ENCODE data around the gene SNX22. TPM values are rescaled to one million over a fixed set of nuclear protein-coding genes. Genes with fewer than 3 reads are reported as not detected.

The SNX22 gene
- total RNA-seq, 2 donors from 2014 or later = 0.42 to 1.9 TPM

DNA sequence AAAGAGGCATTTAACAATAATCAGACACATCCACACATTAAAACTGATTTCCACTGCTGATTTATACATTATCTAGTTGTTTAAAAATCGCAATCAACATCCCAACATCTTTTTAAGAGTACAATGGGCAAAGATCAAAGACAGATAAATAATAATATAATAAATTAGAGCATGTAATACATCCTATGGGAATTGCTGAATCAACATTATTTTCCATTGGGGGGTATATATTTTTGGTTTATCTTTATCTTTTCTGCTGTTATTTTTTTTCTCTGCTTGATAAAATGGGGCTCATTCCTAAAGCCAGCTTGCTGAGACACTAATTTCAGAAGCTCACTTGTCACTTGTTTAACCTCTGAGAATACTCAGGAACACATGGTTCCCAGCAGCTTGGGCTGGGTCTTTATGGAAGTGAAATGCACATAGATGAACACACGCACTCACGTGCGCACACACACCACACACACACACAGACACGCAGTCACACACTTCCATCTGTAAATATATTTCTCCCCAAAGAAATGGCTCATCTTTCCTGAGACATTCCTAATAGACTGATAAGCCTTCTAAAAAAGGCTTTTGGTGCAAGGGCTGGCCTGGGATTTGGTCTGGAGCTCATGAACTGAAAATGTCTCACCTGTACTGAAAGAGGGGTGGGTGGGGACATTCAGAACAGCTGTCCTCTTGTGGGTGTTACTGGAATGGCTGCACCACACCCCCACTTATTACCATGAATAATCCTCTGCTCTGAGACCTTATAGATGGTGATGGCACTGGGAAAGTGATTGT is 14.8 kb downstream of the SNX22 start:
- H3K27ac Mint-ChIP-seq = peak overlapping the region; percentile 29
- no peaks in the 10 kb centered on the region for H3K36me3 Mint-ChIP-seq (ENCODE audit: low read depth)
- no peak for DNase-seq
- no peak overlapping the region for H3K4me3 Mint-ChIP-seq
- H3K4me1 Mint-ChIP-seq = peaks cover 22% of the 10 kb centered on the region
- ATAC-seq = no peak
- no peaks in the 10 kb centered on the region for H3K9me3 ChIP-seq (ENCODE audit: control insufficient read depth, low read length, poor library complexity, severe bottlenecking)
- no peaks in the 10 kb centered on the region for H3K27me3 Mint-ChIP-seq

DNA sequence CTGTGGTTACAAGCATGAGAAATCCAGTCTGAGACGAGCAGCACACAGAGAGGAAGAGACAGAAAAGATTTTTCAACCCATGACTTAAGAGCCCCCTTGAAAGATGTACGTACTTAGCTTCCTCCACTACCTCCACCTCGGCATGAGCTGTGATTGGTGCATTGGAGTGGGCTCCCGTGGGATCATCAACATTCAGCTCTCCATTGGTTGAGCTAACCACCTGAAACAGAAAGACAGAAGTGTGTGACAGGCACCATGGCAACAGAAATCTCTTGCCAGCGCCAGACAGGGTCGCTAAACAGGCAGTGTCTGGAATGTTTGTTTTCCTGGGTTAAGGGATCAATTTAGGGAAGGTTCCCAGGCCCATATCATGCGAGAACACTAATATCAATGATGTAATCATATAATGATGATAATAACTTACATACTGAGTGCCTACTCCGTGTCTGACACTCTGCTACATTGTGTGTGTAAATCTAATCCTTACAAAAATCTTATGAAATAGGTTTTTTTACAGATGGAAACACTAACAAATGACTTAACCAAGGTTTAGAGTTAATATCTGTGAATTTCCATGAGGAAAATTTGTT is 28.8 kb downstream of the SNX22 start:
- H3K4me1 Mint-ChIP-seq = no peaks in the 10 kb centered on the region
- H3K27me3 Mint-ChIP-seq = no peaks in the 10 kb centered on the region
- H3K27ac Mint-ChIP-seq = peak overlapping the region; percentile 81
- H3K9me3 ChIP-seq (ENCODE audit: control insufficient read depth, low read length, poor library complexity, severe bottlenecking) = no peaks in the 10 kb centered on the region
- DNase-seq = no peak
- H3K4me3 Mint-ChIP-seq = no peak overlapping the region
- ATAC-seq = peak; percentile 75
- peaks cover 7% of the 10 kb centered on the region for H3K36me3 Mint-ChIP-seq (ENCODE audit: low read depth)

DNA sequence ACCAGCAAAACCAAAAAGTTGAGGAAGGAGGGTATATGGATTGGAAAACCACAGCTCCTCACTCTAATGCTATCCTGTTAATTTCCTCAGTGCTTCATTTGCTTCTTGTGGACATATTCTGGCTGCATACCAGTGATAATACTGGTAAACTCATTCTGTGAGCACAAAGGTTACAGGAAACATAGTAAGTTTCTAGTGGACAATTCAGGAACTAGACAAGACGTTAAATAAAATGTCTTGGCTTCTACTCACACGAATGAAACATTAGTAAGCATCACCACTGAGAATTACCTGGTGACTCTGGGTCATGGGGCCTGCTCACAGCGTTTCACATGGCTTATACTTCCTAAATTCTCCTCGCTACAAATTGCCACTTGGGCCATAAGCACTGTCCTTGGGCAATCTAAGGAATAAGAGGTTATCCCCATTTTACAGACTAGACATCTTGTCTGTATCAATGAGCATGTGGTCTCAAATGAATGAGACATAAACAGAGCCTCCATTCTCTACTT is 31.4 kb downstream of the SNX22 start:
- ATAC-seq = no peak
- no peaks in the 10 kb centered on the region for H3K27me3 Mint-ChIP-seq
- no peak for DNase-seq
- no peaks in the 10 kb centered on the region for H3K9me3 ChIP-seq (ENCODE audit: control insufficient read depth, low read length, poor library complexity, severe bottlenecking)
- no peak overlapping the region for H3K27ac Mint-ChIP-seq
- H3K36me3 Mint-ChIP-seq (ENCODE audit: low read depth) = peaks cover 2% of the 10 kb centered on the region
- no peaks in the 10 kb centered on the region for H3K4me1 Mint-ChIP-seq
- H3K4me3 Mint-ChIP-seq = no peak overlapping the region

DNA sequence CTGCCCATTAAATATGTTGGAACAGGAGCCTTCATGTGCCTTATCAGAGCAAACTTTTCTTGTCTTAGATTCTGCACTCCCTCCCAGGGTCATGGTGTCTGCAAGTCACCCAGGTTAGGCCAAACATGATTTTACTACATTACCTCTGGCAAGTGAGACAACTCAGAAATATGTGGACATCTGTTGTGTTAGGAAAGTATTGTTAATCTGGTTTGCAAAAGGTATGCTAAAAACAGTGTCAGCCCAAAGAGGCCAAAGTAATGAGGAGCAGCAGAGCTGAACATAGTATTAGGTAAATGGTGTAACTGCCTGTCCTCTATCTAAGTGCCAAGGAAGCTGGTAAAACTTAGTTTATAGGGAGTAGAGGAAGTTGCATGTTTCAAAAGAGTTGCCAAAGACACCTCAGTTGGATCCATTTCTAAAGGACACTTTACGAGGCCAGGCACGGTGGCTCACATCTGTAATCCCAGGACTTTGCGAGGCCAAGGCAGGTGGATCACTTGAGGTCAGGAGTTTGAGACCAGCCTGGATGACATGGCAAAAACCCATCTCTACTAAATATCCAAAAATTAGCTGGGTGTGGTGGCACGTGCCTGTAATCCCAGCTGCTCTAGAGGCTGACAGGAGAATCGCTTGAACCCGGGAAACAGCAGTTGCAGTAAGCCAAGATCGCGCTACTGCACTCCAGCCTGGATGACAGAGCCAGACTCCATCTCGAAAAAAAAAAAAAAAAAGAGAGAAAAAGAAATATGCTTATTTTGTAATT is 33.8 kb downstream of the SNX22 start:
- ATAC-seq (no peak), DNase-seq (no peak)
- H3K4me3 Mint-ChIP-seq = no peak overlapping the region
- H3K27ac Mint-ChIP-seq = no peak overlapping the region
- H3K27me3 Mint-ChIP-seq = no peaks in the 10 kb centered on the region
- H3K4me1 Mint-ChIP-seq = peaks cover 3% of the 10 kb centered on the region
- peaks cover 2% of the 10 kb centered on the region for H3K36me3 Mint-ChIP-seq (ENCODE audit: low read depth)
- no peaks in the 10 kb centered on the region for H3K9me3 ChIP-seq (ENCODE audit: control insufficient read depth, low read length, poor library complexity, severe bottlenecking)

DNA sequence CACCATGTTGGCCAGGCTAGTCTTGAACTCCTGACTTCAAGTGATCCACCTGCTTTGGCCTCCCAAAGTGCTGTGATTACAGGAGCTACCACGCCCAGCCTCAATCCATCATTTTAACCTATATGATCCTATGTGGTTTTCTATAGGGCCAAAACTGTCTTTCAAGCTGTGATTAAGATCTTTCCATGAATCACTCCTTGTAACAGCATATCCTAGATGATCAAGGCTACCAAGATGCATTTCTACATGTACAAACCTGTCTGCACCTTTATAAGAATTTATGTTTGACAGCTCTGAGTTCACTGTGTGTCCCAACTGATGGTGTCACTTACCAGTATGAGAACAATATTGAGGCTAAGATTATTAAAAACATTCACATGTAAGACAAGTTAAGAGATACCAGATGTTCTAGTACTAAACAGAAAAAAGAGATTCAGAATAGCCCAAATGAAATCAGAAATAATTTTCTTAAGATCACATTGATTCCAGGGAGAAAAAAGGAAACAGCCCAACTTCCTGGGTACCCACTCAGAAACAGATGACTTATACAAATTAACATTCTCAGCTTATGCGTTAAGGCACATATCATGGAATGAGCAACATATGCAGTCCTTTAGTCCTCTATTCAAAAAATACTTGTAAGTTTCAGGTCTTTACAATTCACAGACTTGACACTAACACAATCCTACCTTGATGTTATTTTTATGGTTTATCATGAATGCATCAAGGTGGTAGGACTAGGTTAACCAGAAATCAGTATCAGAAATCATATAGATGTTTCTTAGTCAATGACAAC is 36.1 kb downstream of the SNX22 start:
- Mint-ChIP-seq H3K27ac (peak overlapping the region; percentile 56), H3K36me3 (ENCODE audit: low read depth) (no peaks in the 10 kb centered on the region), H3K4me3 (no peak overlapping the region), H3K27me3 (no peaks in the 10 kb centered on the region), H3K4me1 (peaks cover 3% of the 10 kb centered on the region)
- DNase-seq (no peak), ATAC-seq (no peak)
- H3K9me3 ChIP-seq (ENCODE audit: control insufficient read depth, low read length, poor library complexity, severe bottlenecking) = no peaks in the 10 kb centered on the region

DNA sequence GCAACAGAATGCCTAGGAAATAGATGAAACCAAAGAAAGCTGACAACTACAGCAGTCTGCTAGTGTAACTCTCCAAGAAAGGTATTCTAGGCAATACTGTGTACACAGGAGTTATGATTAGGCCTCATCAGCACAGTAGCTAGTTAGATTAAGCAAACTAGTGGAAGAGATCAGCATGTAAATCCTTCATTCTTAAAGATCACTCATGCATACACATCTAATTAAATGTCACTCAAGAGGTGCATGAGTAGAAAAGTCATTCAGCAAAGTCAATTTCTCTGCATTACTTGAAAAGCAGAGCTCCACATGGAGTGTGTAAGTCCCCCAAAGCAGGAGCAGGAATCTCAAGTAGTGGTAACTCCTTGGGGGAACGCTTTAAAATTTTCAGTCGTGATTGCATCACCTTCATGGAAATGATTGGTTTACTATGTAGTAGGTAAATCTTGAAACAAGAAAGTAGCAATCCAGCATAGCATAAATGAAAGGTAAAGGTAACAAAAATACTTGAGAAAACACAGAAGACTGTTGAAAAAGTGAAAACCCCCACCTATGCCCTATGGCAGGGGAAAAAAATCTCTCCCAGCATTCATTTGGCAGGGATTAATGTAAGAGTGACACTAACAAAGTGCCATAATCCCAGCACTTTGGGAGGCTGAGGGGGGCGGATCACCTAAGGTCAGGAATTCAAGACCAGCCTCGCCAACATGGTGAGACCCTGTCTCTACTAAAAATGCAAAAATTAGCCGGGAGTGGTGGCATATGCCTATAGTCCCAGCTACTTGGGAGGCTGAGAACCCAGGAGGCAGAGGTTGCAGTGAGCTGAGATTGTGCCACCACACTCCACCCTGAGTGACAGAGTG is 40.7 kb downstream of the SNX22 start:
- no peaks in the 10 kb centered on the region for H3K9me3 ChIP-seq (ENCODE audit: control insufficient read depth, low read length, poor library complexity, severe bottlenecking)
- no peak for ATAC-seq
- Mint-ChIP-seq H3K4me1 (peaks cover 6% of the 10 kb centered on the region), H3K4me3 (no peak overlapping the region), H3K36me3 (ENCODE audit: low read depth) (peaks cover 6% of the 10 kb centered on the region), H3K27me3 (no peaks in the 10 kb centered on the region), H3K27ac (no peak overlapping the region)
- DNase-seq = no peak

DNA sequence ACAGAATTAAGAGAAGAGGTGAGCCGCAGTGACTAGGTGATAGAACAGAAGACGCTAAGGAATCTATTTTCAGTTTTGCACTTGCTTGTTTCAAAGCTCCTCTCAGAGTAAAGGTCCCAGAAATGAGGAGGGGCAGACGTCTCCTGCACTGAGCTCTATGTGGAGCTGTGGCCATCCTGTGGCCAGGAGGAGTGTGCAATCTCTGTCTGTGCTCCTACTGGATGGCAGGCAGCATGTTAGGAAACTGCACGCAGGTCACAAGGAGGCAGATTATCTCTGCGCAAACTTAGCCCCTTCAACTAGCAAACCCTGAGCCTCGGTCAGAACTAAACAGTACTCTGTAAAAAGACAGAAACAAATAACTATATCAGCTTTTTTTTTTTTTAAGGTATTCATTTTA is 42.4 kb downstream of the SNX22 start:
- ATAC-seq = no peak
- Mint-ChIP-seq H3K4me1 (peaks cover 8% of the 10 kb centered on the region), H3K4me3 (no peak overlapping the region), H3K27ac (no peak overlapping the region), H3K27me3 (no peaks in the 10 kb centered on the region), H3K36me3 (ENCODE audit: low read depth) (peaks cover 9% of the 10 kb centered on the region)
- DNase-seq = no peak
- no peaks in the 10 kb centered on the region for H3K9me3 ChIP-seq (ENCODE audit: control insufficient read depth, low read length, poor library complexity, severe bottlenecking)

DNA sequence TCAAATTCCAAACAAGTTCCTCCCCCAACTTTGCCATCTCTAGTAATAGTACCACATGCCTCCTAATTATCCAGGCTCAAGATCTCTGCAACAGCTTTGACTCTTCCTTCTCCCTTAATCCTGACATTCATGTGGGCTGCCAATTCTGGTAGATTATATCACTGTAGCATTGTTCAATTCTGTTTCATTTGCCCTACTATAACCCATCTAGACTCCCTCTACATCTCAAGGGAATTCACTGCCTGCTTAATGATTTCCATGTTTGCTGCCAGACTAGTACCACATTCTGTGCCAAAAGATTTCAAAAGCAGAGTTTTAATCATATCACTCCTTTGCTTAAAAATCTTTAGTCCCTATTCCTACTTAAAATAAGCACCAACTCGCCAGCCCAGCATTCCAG is 45.9 kb downstream of the SNX22 start:
- H3K4me1 Mint-ChIP-seq = peaks cover 5% of the 10 kb centered on the region
- H3K27me3 Mint-ChIP-seq = no peaks in the 10 kb centered on the region
- peaks cover 9% of the 10 kb centered on the region for H3K36me3 Mint-ChIP-seq (ENCODE audit: low read depth)
- no peaks in the 10 kb centered on the region for H3K9me3 ChIP-seq (ENCODE audit: control insufficient read depth, low read length, poor library complexity, severe bottlenecking)
- DNase-seq = no peak
- ATAC-seq = no peak
- H3K27ac Mint-ChIP-seq = no peak overlapping the region
- H3K4me3 Mint-ChIP-seq = no peak overlapping the region

DNA sequence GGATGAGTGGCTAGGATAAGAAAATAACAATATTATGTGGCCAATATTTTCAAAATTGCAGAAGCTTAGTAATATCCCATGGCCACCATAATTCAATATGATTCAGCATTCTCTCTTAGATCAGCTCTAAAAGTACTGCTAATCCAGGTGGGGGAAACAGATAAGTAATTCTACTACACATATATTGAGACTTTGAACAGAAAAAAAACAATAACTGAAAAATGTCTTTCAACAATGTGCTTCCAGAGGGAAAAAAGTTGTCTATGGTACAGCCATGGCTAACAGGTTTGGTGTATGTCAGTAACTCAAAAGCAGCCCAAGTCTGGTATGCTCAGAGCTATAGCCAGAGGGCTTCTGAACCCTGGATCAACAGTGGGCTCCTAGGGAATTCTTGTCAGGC is 53.7 kb downstream of the SNX22 start:
- H3K4me1 Mint-ChIP-seq = no peaks in the 10 kb centered on the region
- peaks cover 3% of the 10 kb centered on the region for H3K36me3 Mint-ChIP-seq (ENCODE audit: low read depth)
- no peaks in the 10 kb centered on the region for H3K9me3 ChIP-seq (ENCODE audit: control insufficient read depth, low read length, poor library complexity, severe bottlenecking)
- H3K27ac Mint-ChIP-seq = no peak overlapping the region
- no peaks in the 10 kb centered on the region for H3K27me3 Mint-ChIP-seq
- no peak overlapping the region for H3K4me3 Mint-ChIP-seq
- DNase-seq (no peak), ATAC-seq (no peak)

Other genes with a start within 250 kb of the SNX22 start
- gene DAPK2, start 105.2 kb upstream of the SNX22 start, total RNA-seq = 1 to 10 TPM; 1.6 to 2.7 TPM
- gene CIAO2A, start 57.9 kb upstream of the SNX22 start, total RNA-seq = 10 to 100 TPM; 21.5 to 23.1 TPM
- 100 to 1,000 TPM in 1 of 2 donors, 10 to 100 TPM in 1; 87.1 to 111 TPM for gene SNX1, start 55.7 kb upstream of the SNX22 start, total RNA-seq
- gene PPIB, start 11.3 kb downstream of the SNX22 start, total RNA-seq = 100 to 1,000 TPM; 202 to 208 TPM
- 10 to 100 TPM; 23.2 to 25.5 TPM for gene CSNK1G1, start 204.4 kb downstream of the SNX22 start, total RNA-seq
- under 1 TPM; 0.76 to 0.85 TPM for gene PCLAF, start 229.7 kb downstream of the SNX22 start, total RNA-seq
- 10 to 100 TPM; 14.9 to 17.5 TPM for gene TRIP4, start 236.1 kb downstream of the SNX22 start, total RNA-seq